Kidney capillary endothelial cell (primary cell): Measurements from ENCODE around the gene BSND.

ENCODE experiments used
- DNase-seq: peaks from one replicate; pipeline ENCODE4 v3.0.0-alpha.2; 2018; ENCODE audit warnings: low spot score

BSND gene

DNA sequence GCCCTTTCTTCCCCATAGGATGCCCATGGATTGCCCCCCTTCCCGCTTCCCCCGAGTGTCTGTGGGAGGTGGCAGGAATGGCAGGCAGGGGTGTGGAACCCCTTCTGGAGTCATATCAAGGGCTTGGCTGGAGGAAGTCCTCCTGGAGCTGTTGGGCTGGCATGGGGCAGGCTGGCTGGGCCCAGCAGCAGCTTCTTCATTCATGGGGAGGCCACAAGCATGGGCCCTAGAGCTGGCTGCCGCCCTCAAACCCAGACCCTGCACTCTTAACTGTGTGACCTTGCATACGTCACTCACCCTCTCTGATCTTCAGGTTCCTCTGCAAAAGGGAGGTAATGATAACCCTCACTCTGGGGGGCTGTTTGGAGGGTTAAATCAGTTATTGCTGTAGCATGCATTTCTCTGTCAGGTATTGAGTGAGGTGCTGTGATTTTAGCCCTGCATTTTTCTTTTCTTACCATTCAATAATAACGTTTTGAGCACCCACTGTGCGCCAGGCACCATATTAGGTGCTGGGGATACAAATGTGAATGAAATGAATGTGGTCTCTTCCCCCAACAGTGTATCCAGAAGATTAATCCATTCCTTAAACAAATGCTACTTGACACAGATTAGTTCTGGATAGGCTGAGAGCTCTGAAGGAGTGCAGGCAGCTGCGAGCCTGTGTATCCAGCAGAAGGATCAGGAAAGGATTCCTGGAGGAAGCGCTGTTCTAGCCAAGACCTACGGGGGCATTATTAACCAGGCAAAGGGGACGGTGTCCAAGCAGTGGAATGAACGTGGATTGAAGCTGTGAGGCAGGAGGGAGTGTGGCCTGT lies 49.9 kb downstream of the BSND start:
- no peak for DNase-seq

DNA sequence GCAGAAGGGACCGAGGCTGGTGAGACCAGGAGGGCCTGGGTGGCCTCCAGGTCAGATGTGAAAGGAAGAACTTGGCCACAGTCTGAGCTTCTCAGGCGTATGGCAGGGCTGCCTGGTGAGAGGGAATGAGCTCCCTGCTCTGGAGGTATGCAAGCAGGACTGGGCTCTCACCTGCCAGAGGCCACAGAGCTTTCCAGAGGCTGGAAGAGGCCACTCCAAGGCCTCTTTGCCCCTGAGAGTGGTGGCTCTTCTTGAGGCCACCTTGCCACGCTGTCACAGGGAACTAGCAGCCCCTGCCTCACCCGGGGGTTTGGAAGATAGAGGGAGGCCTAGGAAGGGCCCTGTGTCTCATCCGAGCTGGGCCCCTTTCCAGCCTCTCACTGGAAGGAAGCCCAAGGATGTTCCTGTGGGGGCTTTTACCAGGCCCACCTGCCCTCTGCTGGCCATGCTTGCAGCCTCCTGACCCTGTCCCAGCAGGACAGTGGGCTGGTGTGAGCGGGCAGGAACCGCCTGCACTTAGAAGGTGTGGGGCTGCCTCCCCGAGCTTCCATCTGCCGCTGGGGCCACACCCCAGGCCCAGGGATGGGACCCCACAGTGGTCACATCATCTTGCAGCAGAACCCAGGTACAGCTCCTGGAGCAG lies 50.7 kb downstream of the BSND start:
- DNase-seq, result no peak

DNA sequence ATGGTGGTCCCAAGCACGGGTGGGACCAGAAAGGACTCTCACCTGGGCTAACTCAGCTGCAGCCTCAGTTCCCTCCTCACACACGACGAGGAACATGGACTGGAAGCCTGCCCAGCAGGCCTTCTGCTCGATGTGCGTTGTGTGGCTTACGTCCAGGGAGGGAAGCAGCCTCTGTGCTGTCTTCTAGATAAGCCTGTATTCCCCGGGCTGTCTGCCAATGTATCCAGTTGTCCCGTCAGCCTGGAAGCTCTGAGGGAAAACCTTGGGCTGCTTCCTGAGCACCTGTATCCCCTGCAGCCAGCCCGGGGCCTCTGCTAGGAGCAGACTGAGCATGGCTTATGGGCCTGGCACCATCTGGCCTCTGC lies 51.2 kb downstream of the BSND start:
- DNase-seq, result no peak

DNA sequence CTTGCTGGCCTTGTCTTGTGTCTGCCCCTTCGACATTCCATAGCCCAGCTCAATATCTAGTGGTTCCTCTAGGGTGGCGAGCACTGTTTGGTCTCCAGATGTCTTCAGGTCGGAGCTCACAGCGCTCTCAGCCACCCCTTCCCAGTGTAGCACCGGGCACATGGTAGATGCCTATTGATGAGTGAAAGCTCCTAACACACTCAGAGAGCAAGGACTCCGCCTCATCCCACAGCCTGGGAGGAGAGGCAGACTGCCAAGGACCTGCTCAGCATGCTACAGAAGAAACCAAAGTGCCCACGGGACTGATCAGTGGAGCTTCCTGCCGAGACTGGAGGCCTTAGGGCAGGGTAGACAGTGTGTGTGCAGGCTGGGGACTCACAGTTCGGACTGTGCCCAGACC lies 51.5 kb downstream of the BSND start:
- no peak for DNase-seq

DNA sequence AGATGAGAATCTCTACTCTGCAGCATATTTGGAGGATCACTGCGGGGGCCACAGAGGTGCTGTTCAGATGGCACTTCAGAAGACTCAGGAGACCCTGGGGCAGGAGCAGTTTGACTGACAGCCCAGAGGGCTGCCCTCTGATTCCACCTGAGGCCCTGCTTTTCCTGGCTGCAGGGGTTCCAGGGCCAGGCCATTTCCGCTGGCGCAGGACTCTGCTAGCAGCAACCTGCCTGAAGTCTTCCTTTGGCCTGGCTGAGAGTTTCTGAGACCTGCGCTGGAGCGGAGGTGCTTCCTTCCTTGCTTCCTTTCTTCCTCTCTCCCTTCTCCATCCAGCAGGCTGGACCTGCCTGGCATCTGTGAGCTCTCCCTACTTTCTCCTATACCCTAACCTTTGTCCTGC lies 52.4 kb downstream of the BSND start:
- DNase-seq, result no peak

DNA sequence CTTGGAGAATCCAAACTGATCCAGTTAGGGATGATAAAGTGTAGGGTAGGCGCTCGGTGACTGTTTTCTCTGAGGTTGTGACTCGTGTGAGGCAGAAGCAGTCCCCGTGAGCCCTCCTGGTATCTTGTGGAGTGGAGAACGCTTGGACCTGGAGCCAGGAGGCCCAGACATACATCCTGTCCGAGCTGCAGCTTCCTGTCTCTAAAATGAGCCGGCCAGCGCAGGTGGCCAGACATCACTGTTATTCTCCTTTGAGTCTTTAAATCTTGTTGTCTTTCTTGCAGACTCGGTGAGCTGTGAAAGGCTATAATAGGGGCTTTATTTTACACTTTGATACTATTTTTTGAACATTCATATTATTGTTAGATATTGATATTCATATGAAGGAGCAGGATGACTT lies 52.9 kb downstream of the BSND start:
- DNase-seq, result no peak

DNA sequence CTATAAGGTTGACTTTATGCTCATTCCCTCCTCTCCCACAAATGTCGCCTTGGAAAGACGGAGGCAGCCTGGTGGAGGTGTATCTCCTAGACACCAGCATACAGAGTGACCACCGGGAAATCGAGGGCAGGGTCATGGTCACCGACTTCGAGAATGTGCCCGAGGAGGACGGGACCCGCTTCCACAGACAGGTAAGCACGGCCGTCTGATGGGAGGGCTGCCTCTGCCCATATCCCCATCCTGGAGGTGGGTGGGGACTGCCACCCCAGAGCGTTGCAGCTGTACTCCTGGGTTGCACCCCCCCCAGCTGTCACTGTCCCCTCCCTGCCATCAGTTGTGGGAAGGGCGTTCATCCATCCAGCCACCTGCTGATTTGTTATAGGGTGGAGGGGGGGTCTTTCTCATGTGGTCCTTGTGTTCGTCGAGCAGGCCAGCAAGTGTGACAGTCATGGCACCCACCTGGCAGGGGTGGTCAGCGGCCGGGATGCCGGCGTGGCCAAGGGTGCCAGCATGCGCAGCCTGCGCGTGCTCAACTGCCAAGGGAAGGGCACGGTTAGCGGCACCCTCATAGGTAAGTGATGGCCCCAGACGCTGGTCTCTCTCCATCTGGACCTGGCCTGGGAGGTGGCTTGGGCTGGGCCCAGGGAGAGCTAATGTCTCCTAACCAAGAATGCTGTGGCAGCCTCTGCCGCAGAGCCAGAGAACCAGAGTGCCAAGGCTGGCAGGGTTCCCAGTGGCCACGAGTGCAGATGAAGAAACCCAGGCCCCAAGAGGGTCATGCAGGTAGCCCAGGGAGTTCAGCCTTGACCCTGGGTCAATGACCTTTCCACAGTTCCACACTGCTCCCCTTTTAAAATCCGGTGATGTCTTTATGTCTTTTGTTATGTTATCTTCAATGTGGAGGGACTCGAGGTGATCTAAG lies 53.7 kb downstream of the BSND start:
- DNase-seq, result no peak

DNA sequence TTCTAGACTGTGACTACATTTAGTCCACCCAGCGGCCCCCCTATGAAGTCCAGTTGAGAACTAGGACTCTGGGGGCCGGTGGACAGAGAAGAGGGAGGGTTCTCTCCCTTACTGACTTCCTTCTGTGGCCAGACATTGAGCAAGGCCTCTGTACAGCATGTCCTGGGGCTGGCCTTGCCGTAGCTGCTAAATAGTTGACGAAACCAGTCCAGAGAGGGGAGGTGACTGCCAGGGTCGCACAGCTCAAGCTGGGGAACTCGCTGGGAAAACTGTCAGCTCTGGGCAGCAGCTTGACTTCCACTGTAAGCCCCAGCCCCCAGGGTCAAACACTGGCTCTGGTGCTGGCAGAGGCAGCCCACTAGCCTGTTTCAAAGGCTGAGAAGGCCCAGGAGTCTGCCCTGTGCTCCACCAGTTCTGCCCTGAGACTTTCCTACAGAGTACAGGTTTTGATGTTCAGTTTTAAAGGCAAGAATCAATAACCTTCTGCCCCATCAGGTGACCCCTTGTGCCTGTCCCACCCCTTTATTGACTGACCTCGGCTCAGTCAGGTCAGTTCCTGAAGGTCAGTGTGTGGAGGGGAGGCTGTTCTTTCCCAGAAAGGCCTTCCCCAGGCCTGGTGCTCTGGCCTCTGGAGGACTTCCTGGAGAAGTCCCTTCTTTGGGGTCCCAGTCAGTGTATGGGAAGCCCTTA lies 54.7 kb downstream of the BSND start:
- no peak for DNase-seq

DNA sequence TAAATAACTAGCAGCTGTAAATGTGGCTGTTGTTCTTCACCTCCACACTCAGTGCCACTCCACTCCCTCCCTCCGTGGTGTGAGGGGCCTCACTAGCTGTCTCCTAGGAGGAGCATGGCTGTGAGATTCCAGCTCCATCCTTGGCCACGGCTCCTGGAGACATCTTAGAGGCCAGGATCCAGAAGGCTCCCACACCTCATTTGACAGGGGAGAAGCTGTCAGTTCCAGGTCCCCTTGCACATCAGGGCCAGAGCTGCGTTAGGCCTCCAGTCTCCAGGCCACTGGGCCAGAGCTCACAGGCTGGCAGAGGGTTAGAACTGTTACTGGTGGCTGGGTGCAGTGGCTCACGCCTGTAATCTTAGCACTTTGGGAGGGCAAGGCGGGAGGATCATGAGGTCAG lies 55.7 kb downstream of the BSND start:
- DNase-seq, result no peak

DNA sequence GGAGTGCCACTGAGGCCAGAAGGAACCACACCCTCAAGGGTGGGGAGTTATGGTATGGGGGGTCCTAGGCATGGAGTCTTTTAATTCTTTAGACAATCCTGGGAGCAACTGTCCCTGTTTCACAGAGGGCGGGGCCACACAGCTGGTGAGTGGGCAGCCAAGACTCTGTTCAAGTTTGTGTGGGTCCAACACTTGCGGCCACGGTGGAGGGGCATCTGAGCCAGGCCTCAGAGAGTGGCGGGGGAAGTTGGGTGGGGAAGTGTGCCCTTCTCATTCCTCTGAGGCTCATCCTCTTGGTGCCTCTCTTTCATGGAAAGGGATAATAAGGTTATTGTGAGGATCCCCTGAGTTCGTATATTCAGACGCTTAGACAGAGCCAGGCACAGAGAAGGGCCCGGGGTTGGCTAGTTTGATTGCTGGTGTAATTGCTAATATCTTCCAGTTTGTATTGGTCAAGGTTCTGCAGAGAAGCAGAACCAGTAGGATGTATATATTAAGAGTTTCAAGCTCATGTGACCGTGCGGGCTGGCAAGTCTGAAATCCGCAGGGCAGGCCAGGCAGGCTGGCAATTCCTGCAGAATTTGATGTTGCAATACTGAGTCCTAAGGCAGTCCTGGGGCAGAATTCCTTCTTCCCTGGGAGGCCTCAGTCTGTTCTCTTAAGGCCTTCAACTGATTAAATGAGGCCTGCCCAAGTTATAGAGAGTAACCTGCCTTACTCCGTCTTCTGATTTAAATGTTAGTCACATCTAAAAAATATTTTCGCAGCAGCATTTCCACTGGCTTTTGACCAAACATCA lies 56.5 kb downstream of the BSND start:
- DNase-seq, result no peak

DNA sequence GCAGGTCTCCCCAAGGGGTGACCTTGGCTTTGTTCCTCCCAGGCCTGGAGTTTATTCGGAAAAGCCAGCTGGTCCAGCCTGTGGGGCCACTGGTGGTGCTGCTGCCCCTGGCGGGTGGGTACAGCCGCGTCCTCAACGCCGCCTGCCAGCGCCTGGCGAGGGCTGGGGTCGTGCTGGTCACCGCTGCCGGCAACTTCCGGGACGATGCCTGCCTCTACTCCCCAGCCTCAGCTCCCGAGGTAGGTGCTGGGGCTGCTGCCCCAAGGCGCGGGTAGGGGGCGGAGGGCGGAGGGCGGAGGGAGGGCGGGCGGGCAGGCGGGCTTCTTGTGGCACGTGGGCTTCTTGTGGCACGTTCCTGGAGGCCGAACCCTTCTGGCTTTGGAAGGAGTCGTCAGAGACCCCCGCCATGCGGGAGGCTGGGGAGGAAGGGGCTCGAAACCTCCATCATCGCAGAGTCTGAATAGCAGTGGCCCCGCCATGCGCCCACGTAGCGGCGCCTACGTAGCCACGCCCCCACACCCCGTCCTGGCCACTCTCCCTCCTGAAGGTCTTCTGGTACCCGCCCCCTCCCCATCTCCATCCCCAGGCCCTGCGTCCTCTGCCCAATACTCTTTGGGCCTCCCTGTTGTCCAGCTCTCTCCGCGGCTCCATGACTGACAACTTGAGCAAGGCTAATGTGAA lies 57.4 kb downstream of the BSND start:
- DNase-seq, result no peak

DNA sequence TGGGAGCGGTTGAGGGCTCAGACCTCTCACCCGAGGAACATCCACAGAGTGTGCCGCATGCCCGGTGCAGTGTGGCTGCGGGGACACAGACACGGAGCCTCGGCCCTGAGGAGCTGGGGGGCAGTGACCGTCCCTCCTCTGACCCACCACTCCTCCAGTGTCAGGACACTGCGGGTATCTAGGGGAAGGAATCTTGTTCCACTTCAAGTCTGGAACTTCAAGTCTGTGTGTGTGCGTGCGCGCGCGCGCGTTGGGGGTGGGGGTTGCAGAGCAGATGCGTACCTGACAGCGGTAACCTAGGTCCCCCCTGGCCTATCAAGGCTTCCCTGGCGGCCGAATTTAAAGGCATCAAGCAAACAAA lies 57.9 kb downstream of the BSND start:
- DNase-seq, result no peak

DNA sequence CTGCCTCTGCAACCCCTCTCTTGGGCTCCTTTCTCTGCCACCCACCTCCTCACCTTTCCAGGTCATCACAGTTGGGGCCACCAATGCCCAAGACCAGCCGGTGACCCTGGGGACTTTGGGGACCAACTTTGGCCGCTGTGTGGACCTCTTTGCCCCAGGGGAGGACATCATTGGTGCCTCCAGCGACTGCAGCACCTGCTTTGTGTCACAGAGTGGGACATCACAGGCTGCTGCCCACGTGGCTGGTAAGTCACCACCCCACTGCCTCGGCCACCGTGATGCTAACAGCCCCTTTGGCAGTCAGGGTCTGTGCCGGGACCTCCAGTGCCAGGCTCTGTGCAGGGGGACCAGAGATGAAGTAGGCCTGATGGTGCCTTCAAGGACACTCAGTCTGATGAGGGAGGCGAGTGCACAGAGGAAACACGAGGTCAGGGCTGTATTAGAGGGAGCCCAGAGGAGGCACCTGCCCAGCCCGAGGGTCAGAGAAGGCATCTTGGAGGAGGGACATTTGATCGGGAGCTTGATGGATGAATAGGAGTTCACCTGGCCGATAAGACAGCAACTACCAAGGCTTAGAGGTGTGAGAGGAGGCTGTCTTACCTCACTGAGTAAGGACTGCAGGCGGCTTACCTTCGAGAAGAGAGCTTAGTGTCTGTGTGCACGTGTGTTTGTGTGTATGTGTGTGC lies 58.7 kb downstream of the BSND start:
- DNase-seq, result no peak

DNA sequence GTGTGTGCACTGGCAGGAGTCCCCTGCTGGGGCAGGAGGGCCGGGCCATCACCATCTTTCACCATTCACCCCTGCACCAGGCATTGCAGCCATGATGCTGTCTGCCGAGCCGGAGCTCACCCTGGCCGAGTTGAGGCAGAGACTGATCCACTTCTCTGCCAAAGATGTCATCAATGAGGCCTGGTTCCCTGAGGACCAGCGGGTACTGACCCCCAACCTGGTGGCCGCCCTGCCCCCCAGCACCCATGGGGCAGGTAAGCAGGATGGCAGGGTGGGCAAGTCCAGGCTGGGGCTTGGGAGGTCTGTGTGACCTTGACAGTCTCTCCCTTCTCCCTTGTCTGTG lies 59.2 kb downstream of the BSND start:
- no peak for DNase-seq

DNA sequence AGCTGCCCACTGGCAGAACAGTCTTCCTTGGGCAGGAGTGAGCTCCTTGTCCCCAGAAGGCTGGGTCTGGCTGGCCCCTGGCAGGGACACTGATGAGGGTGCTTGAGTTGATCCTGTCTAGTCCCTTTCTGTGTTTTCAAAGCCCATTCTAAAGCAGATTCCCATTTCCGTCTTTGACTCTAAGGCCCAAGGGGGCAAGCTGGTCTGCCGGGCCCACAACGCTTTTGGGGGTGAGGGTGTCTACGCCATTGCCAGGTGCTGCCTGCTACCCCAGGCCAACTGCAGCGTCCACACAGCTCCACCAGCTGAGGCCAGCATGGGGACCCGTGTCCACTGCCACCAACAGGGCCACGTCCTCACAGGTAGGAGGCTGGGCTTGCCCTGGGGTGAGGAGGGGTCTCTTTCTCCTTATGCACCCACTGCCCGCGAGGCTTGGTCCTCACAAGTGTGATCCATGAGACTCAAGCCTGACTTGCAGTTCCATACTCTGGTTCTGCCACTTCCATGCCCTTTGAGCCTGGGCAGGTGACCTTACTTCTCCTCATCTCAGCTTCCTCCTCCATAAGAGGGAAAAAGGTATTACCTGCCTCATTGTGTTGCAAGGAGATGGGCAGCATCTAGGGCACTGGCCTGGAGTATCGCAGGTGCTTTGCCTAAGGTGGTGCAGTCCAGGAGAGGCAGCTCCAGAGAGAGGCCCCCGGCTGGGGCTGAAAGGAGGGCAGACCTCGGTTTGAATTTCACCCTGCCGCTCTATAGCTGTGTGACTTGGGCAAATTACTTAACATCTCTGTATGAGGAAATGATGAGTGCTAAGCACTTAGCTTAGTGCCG lies 60.8 kb downstream of the BSND start:
- DNase-seq, result no peak

DNA sequence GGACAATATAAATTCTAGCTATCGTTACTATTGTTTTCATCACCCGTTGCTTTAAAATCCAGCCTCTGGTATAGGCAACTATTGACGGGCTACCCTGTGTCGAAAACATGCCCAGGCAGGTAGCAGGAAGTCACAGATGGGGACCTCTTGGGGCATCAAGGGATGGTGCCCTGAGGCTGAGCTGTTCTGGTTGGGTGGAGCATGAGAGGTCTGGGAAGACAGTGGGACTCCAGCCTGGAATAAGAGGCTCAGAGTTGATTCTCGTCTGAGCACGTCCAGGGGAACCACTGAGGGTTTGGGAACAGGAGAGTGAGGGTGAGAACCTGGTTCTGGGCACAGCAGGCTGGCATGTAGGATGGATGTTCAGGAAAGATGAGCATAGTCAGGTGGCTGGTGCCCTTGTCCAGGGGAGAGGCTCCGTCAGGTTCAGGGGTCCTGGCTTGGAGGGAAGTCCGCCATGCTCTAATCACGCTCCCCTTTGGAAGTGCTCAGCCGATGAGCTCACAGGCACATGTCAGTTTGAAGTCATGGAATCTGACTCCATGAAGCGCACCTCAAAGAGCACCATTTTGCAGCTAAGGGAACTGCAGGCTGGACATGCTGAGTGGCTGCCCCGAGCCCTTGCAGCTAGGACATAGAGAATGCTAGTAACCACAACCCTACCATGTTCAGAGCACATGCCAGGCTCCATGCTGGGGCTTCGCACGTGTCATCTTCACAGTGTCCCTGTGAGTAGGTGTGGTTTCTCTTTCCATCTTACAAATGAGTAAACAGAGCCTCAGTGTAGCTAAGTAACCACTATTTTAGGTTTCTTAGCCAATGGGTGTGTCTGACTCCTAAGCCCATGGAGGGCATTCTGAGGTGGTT lies 61.6 kb downstream of the BSND start:
- DNase-seq, result no peak

DNA sequence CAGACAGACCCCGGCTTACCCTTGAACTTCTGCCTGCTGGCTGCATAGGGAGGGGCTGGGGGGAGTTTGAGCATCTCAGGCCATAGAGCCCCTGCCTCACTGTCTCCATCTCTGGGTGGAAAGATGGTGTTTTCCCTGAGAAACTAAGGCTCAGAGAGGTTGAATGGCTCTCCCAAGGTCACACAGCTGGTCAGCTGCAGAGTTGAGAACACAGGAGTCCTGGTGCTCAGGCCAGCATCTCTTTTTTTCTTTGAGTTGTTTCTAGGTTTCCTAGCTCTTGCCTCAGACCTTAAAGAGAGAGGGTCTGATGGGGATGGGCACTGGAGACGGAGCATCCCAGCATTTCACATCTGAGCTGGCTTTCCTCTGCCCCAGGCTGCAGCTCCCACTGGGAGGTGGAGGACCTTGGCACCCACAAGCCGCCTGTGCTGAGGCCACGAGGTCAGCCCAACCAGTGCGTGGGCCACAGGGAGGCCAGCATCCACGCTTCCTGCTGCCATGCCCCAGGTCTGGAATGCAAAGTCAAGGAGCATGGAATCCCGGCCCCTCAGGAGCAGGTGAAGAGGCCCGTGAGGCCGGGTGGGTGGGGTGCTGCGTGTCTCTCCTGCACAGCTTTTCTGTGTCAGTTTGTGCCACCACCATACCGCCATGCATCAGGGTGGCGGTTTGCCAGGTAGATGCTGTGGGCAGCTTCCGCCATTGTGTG lies 62.4 kb downstream of the BSND start:
- no peak for DNase-seq
